Lung (tissue), 12 donors: ENCODE results near the gene GALNT9. TPM values are rescaled to one million over a fixed set of nuclear protein-coding genes. Genes with fewer than 3 reads are reported as not detected.

ENCODE experiments used
- ATAC-seq: fragments of 200-7000 bp; cut with Tn5 transposase; one replicate; pipeline ENCODE4 v1.9.1; 2020; ENCODE audit warnings: moderate number of reproducible peaks; ENCODE audit not compliant: insufficient read depth, low FRiP score
- DNase-seq, 3 donors: peaks; one replicate each; pipeline ENCODE4 v3.0.0-alpha.2; 2013 to 2017
- H3K27ac ChIP-seq, 2 donors: one replicate each; pipeline ENCODE4 v1.5.1; 2013; ENCODE audit warnings: mild to moderate bottlenecking in 2 of 2, moderate library complexity in 2 of 2, control low read depth in 1 of 2, inconsistent platforms in 1 of 2, low read depth in 1 of 2, low read length in 1 of 2
- H3K27me3 ChIP-seq, 3 donors: one replicate each; pipeline ENCODE4 v1.5.1; 2013; ENCODE audit warnings: low read length in 2 of 3; ENCODE audit not compliant: control insufficient read depth in 3 of 3, insufficient read depth in 3 of 3
- H3K36me3 ChIP-seq, 4 donors: one replicate each; pipeline ENCODE4 v1.5.1; 2013; ENCODE audit warnings: low read length in 4 of 4, mild to moderate bottlenecking in 1 of 4, moderate library complexity in 1 of 4; ENCODE audit not compliant: control insufficient read depth in 4 of 4, insufficient read depth in 4 of 4
- H3K4me1 ChIP-seq, 5 donors: one replicate each; pipeline ENCODE4 v1.5.1; 2013; ENCODE audit warnings: low read length in 5 of 5, mild to moderate bottlenecking in 2 of 5, moderate library complexity in 1 of 5; ENCODE audit not compliant: control insufficient read depth in 5 of 5, insufficient read depth in 5 of 5
- H3K4me3 ChIP-seq: one replicate; pipeline ENCODE4 v1.5.1; 2013; ENCODE audit warnings: mild to moderate bottlenecking, control low read depth, moderate library complexity
- H3K9ac ChIP-seq, 2 donors: one replicate each; pipeline ENCODE4 v1.5.1; 2013; ENCODE audit warnings: low read length in 2 of 2, control low read depth in 1 of 2; ENCODE audit not compliant: insufficient read depth in 1 of 2
- H3K9me3 ChIP-seq, 4 donors: one replicate each; pipeline ENCODE4 v1.5.1; 2013; ENCODE audit warnings: low read length in 3 of 4, mild to moderate bottlenecking in 1 of 4, moderate library complexity in 1 of 4; ENCODE audit not compliant: control insufficient read depth in 4 of 4, insufficient read depth in 3 of 4
- CTCF ChIP-seq: IDR thresholded peaks from 2 replicates; pipeline ENCODE4 v1.5.1; 2012; ENCODE audit warnings: mild to moderate bottlenecking; ENCODE audit errors: control extremely low read depth, extremely low read depth
- WGBS, 2 donors: extraction: QIAGEN DNeasy Blood & Tissue Kit; methylation state at CpG; one replicate each; pipeline ENCODE4 v1.1.7; 2013; 5-methylcytosine and 5-hydroxymethylcytosine counted together
- polyA plus RNA-seq, 2 donors: library from polyadenylated mRNA; stranded (reverse); fragments of 200-250 nt; gene quantifications; one replicate each; pipeline ENCODE4 v1.2.1, GENCODE V29; 2013
- total RNA-seq, 2 donors: library from RNA; depleted of rRNA in 1 of 2; stranded (reverse); fragments of >200 nt in 1 of 2; gene quantifications; one replicate each; pipeline ENCODE4 v1.2.1, GENCODE V29; 2014 to 2021
- donor health status: control.
- donor health status: control.
- donor health status: Bipolar disorder and iron deficiency.
- donor health status: healthy.
- donor health status: DM: yes; HTN: yes; CAD: no.

GALNT9 gene
- total and polyA plus RNA-seq, 4 donors = 0.13 to 1.7 (median 0.79) TPM

- WGBS, 2 donors = 82 to 88% methylated on average over 43 of the region's 43 CpGs
- Histone ChIP-seq H3K4me1 (peaks cover 0 to 8% (median 0%) of the 10 kb centered on the region in 5 donors), H3K9ac (no peak overlapping the region), H3K4me3 (no peak overlapping the region), H3K27ac (no peak overlapping the region), H3K9me3 (peaks cover 0 to 17% (median 0%) of the 10 kb centered on the region in 4 donors), H3K27me3 (peaks cover 1 to 28% (median 10%) of the 10 kb centered on the region in 3 donors), H3K36me3 (no peaks in the 10 kb centered on the region)
- no peak for TF ChIP-seq CTCF
- DNase-seq = no peak
- no peak for ATAC-seq
Observed at GRCh38 chr12:132340266-132341035, 11.1 kb upstream of the GALNT9 start.

- H3K36me3 ChIP-seq = no peaks in the 10 kb centered on the region
- H3K27me3 ChIP-seq = peaks cover 0 to 30% (median 14%) of the 10 kb centered on the region in 3 donors
- H3K4me3 ChIP-seq = no peak overlapping the region
- TF ChIP-seq CTCF = no peak
- no peak for DNase-seq
- H3K9ac ChIP-seq = no peak overlapping the region
- H3K9me3 ChIP-seq = peaks cover 0 to 23% (median 0%) of the 10 kb centered on the region in 4 donors
- no peak for ATAC-seq
- no peak overlapping the region for H3K27ac ChIP-seq
- H3K4me1 ChIP-seq = peaks cover 0 to 8% (median 0%) of the 10 kb centered on the region in 5 donors
- WGBS, 2 donors = 79 to 86% methylated on average over 17 of the region's 17 CpGs
Observed at GRCh38 chr12:132339856-132340255, 10.5 kb upstream of the GALNT9 start.

- no peak overlapping the region for H3K9ac ChIP-seq
- no peak for TF ChIP-seq CTCF
- ATAC-seq = no peak
- 85 to 90% methylated on average over 24 of the region's 24 CpGs for WGBS, 2 donors
- H3K4me3 ChIP-seq = no peak overlapping the region
- no peak for DNase-seq
- peaks cover 0 to 4% (median 0%) of the 10 kb centered on the region in 5 donors for H3K4me1 ChIP-seq
- H3K27ac ChIP-seq = no peak overlapping the region
- peaks cover 0 to 24% (median 0%) of the 10 kb centered on the region in 4 donors for H3K9me3 ChIP-seq
- peaks cover 0 to 26% (median 14%) of the 10 kb centered on the region in 3 donors for H3K27me3 ChIP-seq
- H3K36me3 ChIP-seq = no peaks in the 10 kb centered on the region
Observed at GRCh38 chr12:132338781-132339180, 9.4 kb upstream of the GALNT9 start.
